Prostate gland (tissue), 2 donors: Measurements from ENCODE around the gene NOLC1.

ENCODE experiments used
- POLR2A ChIP-seq: fragments of 450-650 bp; IDR thresholded peaks from one replicate; pipeline ENCODE4 v1.6.1; 2016; ENCODE audit warnings: antibody characterized with exemption, mild to moderate bottlenecking
- POLR2AphosphoS5 ChIP-seq: sonication (generic); formaldehyde crosslinking; IDR thresholded peaks from one replicate; pipeline ENCODE4 v1.6.1; 2017; ENCODE audit warnings: antibody characterized with exemption
- TF ChIP-seq, protein P1 (sequence below), 4 experiments: fragments of 200-600 bp in 2 of 4; fragments of 450-650 bp in 2 of 4; sonication (generic) in 2 of 4; IDR thresholded peaks; 1 replicate in 3 of 4; 2 replicates in 1 of 4; pipeline ENCODE4 v1.5.1; 2016 to 2019; ENCODE audit warnings: antibody characterized with exemption in 4 of 4, mild to moderate bottlenecking in 2 of 4, moderate library complexity in 2 of 4

DNA sequence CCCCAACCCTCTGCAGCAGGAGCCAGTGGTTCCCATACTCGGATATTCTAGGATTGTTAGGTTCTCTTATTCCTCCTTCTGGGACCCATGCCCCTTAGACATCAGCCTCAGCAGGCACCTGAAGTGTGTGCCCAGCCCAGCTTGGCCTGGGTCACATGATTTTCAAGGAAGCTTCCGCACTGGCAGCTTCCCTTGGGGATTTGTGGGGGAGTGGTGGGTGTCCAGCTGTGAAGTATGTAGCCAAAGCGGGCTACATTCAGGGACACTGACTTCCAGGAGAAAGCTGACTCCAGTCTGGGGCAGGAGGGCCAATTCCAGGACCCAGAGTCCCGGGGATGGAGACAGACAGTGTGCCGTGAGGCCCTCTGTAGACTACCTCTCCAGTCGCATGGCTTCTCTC is 33.3 kb upstream of the NOLC1 start:
- TF ChIP-seq, protein P1, sequence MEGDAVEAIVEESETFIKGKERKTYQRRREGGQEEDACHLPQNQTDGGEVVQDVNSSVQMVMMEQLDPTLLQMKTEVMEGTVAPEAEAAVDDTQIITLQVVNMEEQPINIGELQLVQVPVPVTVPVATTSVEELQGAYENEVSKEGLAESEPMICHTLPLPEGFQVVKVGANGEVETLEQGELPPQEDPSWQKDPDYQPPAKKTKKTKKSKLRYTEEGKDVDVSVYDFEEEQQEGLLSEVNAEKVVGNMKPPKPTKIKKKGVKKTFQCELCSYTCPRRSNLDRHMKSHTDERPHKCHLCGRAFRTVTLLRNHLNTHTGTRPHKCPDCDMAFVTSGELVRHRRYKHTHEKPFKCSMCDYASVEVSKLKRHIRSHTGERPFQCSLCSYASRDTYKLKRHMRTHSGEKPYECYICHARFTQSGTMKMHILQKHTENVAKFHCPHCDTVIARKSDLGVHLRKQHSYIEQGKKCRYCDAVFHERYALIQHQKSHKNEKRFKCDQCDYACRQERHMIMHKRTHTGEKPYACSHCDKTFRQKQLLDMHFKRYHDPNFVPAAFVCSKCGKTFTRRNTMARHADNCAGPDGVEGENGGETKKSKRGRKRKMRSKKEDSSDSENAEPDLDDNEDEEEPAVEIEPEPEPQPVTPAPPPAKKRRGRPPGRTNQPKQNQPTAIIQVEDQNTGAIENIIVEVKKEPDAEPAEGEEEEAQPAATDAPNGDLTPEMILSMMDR (IDR thresholded peaks at IDR 0.05): no peak
- TF ChIP-seq POLR2AphosphoS5: peak; percentile 40
- no peak for TF ChIP-seq POLR2A
